Transverse colon (tissue), 3 donors: ENCODE results near the gene AMIGO3.

ENCODE experiments used
- POLR2A ChIP-seq: fragments of 450-650 bp; IDR thresholded peaks from one replicate; pipeline ENCODE4 v1.6.1; 2016; ENCODE audit warnings: antibody characterized with exemption, mild to moderate bottlenecking, moderate library complexity
- TF ChIP-seq, protein P1 (sequence below), 5 experiments: fragments of 200-600 bp in 3 of 5; fragments of 450-650 bp in 2 of 5; sonication (generic) in 3 of 5; IDR thresholded peaks; 1 replicate in 2 of 5; 2 replicates in 3 of 5; pipeline ENCODE4 v1.5.1; 2016 to 2017; ENCODE audit warnings: antibody characterized with exemption in 5 of 5, inconsistent platforms in 3 of 5, mild to moderate bottlenecking in 2 of 5, moderate library complexity in 1 of 5

DNA sequence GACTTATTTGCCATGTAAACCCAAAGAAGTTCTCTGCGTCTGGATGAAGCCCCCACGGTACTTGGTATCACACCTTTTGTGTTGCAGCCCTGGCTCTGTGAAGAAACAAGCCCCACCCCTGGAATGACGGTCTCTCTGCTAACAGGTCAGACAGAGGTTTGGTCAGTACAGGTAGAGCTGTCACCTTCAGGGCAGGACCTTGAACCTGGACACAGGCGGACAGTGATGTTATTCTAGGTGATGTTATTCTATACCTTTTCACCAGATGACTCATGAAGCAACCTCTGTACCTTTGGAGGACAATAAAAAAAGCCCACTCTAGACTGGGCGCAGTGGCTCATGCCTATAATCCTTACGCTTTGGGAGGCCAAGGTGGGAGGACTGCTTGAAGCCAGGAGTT, 15.3 kb upstream of the AMIGO3 start:
- TF ChIP-seq, protein P1, sequence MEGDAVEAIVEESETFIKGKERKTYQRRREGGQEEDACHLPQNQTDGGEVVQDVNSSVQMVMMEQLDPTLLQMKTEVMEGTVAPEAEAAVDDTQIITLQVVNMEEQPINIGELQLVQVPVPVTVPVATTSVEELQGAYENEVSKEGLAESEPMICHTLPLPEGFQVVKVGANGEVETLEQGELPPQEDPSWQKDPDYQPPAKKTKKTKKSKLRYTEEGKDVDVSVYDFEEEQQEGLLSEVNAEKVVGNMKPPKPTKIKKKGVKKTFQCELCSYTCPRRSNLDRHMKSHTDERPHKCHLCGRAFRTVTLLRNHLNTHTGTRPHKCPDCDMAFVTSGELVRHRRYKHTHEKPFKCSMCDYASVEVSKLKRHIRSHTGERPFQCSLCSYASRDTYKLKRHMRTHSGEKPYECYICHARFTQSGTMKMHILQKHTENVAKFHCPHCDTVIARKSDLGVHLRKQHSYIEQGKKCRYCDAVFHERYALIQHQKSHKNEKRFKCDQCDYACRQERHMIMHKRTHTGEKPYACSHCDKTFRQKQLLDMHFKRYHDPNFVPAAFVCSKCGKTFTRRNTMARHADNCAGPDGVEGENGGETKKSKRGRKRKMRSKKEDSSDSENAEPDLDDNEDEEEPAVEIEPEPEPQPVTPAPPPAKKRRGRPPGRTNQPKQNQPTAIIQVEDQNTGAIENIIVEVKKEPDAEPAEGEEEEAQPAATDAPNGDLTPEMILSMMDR (IDR thresholded peaks at IDR 0.05): no peak
- no peak for TF ChIP-seq POLR2A
